A673 (cell line): Measurements from ENCODE around the gene LAMA5.

ENCODE experiments used
- CTCF ChIP-seq: fragments of 300-800, 200-600 bp; sonication (generic); conservative IDR thresholded peaks from 2 replicates; pipeline ENCODE4 v1.5.1; 2017; ENCODE audit warnings: low read depth, mild to moderate bottlenecking, antibody characterized with exemption, low read length, moderate library complexity, mixed read lengths
- EZH2 ChIP-seq: fragments of 200-600 bp; sonication (generic); IDR thresholded peaks from 2 replicates; pipeline ENCODE4 v1.6.1; 2017; ENCODE audit warnings: borderline replicate concordance, low read depth, mild to moderate bottlenecking, mixed read lengths, antibody characterized with exemption, low read length; ENCODE audit not compliant: poor library complexity, severe bottlenecking

GRCh38 chr20:62269871-62270270 is 97.2 kb downstream of the LAMA5 start:
- TF ChIP-seq EZH2 (no peak), CTCF (no peak)
